Ovary (tissue), 3 donors: ENCODE results near the gene FOXO6.

Experiments used
- CTCF ChIP-seq, 3 donors: fragments of 450-650 bp in 2 of 3; fragments of 200-600 bp in 1 of 3; IDR thresholded peaks; one replicate each; pipeline versions ENCODE4 v1.5.1 to v1.8.0; 2016 to 2022; ENCODE audit warnings: antibody characterized with exemption in 3 of 3, mild to moderate bottlenecking in 1 of 3
- POLR2A ChIP-seq: fragments of 450-650 bp; IDR thresholded peaks from one replicate; pipeline ENCODE4 v1.6.1; 2017; ENCODE audit warnings: antibody characterized with exemption, mild to moderate bottlenecking, moderate library complexity
- donor health status: DM: no; HTN: no; CAD: no.

- TF ChIP-seq CTCF (IDR thresholded peaks at IDR 0.05) = no peak
- no peak for TF ChIP-seq POLR2A
Observed at GRCh38 chr1:41328780-41329640, 32.2 kb upstream of the FOXO6 start.
